GM21423 (cell line): ENCODE data around the gene CDH22.

Experiments used
- ATAC-seq: cut with Tn5 transposase; IDR thresholded peaks from one replicate; pipeline ENCODE4 v1.9.1; 2021; ENCODE audit warnings: mild to moderate bottlenecking, moderate library complexity; ENCODE audit not compliant: unreplicated experiment

CDH22 gene

GRCh38 chr20:46243707-46244628 lies 64.3 kb downstream of the CDH22 start:
- no peak for ATAC-seq

GRCh38 chr20:46242390-46242789 lies 65.9 kb downstream of the CDH22 start:
- ATAC-seq, result no peak

GRCh38 chr20:46240881-46241280 lies 67.4 kb downstream of the CDH22 start:
- no peak for ATAC-seq

- ATAC-seq, result no peak
Observed at GRCh38 chr20:46240065-46240464, 68.2 kb downstream of the CDH22 start.

- no peak for ATAC-seq
Observed at GRCh38 chr20:46237736-46238135, 70.6 kb downstream of the CDH22 start.

- no peak for ATAC-seq
Observed at GRCh38 chr20:46237227-46237626, 71.1 kb downstream of the CDH22 start.

- no peak for ATAC-seq
Observed at GRCh38 chr20:46235077-46235476, 73.2 kb downstream of the CDH22 start.

GRCh38 chr20:46233701-46234100 lies 74.6 kb downstream of the CDH22 start:
- ATAC-seq, result no peak

- no peak for ATAC-seq
Observed at GRCh38 chr20:46232539-46232938, 75.8 kb downstream of the CDH22 start.

- no peak for ATAC-seq
Observed at GRCh38 chr20:46230801-46231282, 77.5 kb downstream of the CDH22 start.

GRCh38 chr20:46230106-46230491 lies 78.2 kb downstream of the CDH22 start:
- no peak for ATAC-seq

GRCh38 chr20:46229478-46230105 lies 78.7 kb downstream of the CDH22 start:
- no peak for ATAC-seq

- no peak for ATAC-seq
Observed at GRCh38 chr20:46228670-46229069, 79.6 kb downstream of the CDH22 start.

GRCh38 chr20:46227272-46227767 lies 81.0 kb downstream of the CDH22 start:
- ATAC-seq, result no peak

- ATAC-seq, result no peak
Observed at GRCh38 chr20:46226602-46227001, 81.7 kb downstream of the CDH22 start.

- ATAC-seq, result no peak
Observed at GRCh38 chr20:46222521-46223007, 85.7 kb downstream of the CDH22 start.

- no peak for ATAC-seq
Observed at GRCh38 chr20:46221256-46221833, 87.0 kb downstream of the CDH22 start.

GRCh38 chr20:46220455-46221207 lies 87.7 kb downstream of the CDH22 start:
- ATAC-seq, result no peak

- ATAC-seq, result no peak
Observed at GRCh38 chr20:46219920-46220319, 88.4 kb downstream of the CDH22 start.

GRCh38 chr20:46219190-46219589 lies 89.1 kb downstream of the CDH22 start:
- no peak for ATAC-seq

- no peak for ATAC-seq
Observed at GRCh38 chr20:46218656-46219055, 89.6 kb downstream of the CDH22 start.
